SJSA1 (cell line): ENCODE data around the gene TCL1B. TPM values are rescaled to one million over a fixed set of nuclear protein-coding genes. Genes with fewer than 3 reads are reported as not detected.

Experiments
- DNase-seq, 2 experiments: peaks; one replicate each; pipeline ENCODE4 v3.0.0-alpha.2; 2015 to 2020; ENCODE audit warnings: low spot score in 2 of 2, low read depth in 1 of 2
- H3K27ac ChIP-seq: fragments of 250-450 bp; sonication (Bioruptor Pico); 2 replicates; pipeline ENCODE4 v1.5.1; 2020; ENCODE audit warnings: mild to moderate bottlenecking, moderate library complexity
- H3K27me3 ChIP-seq: fragments of 250-450 bp; sonication (Bioruptor Pico); replicated peaks from 2 replicates; pipeline ENCODE4 v1.5.1; 2020; ENCODE audit warnings: mild to moderate bottlenecking, moderate library complexity
- H3K36me3 ChIP-seq: fragments of 250-450 bp; sonication (Bioruptor Pico); 2 replicates; pipeline ENCODE4 v1.5.1; 2020; ENCODE audit warnings: mild to moderate bottlenecking
- H3K4me1 ChIP-seq: fragments of 250-450 bp; sonication (Bioruptor Pico); replicated peaks from 2 replicates; pipeline ENCODE4 v1.6.1; 2021; ENCODE audit warnings: mild to moderate bottlenecking
- H3K4me3 ChIP-seq: fragments of 250-450 bp; sonication (Bioruptor Pico); 2 replicates; pipeline ENCODE4 v1.5.1; 2020; ENCODE audit warnings: mild to moderate bottlenecking
- H3K9me3 ChIP-seq: fragments of 250-450 bp; sonication (Bioruptor Pico); replicated peaks from 2 replicates; pipeline ENCODE4 v1.5.1; 2020; ENCODE audit warnings: mild to moderate bottlenecking
- total RNA-seq: library from RNA; depleted of rRNA; stranded (reverse); fragments of >200 nt; shearing (Covaris generic); gene quantifications from 2 replicates; pipeline ENCODE4 v1.2.3, GENCODE V29; 2014

TCL1B gene
- total RNA-seq, 1 experiment from 2014 or later, result not detected

DNA sequence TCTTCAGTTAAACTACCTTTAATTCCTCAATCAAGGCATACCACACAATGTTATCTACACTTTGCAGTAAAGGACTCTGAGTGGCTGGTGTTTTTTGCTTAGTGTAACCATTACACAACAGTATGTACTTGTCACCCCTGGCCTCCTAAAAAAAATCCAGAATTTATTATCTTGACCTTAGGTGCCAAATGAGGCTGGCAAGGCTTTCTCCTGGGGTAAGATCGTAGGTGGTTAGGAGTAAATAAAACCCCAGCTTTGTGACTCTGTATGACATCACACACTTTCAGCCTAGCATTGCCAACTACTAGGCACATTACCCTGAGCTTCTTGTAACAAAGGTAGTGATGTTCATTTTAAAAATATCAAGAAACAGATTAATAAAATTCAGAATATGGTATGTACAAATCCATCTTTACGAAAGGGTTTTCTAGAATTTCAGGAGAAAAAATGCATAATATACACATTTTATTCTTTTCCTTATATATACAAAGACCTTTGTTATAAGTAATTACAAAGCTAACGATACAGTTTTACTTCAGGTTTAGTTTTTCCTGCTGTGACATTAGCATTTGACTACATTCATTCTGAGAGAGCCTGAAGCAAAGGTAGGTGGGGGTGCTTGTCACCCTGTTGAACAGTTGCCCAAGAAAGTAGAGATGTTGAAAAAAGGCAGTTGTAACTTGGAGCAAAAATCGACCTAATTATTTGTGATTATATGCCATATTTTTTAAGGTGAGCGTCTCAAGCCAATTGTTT, 14.2 kb downstream of the TCL1B start:
- Histone ChIP-seq H3K36me3 (no peaks in the 10 kb centered on the region), H3K4me3 (no peak overlapping the region), H3K27ac (no peak overlapping the region), H3K4me1 (peaks cover 44% of the 10 kb centered on the region), H3K9me3 (no peaks in the 10 kb centered on the region), H3K27me3 (no peaks in the 10 kb centered on the region)
- DNase-seq, result no peak

DNA sequence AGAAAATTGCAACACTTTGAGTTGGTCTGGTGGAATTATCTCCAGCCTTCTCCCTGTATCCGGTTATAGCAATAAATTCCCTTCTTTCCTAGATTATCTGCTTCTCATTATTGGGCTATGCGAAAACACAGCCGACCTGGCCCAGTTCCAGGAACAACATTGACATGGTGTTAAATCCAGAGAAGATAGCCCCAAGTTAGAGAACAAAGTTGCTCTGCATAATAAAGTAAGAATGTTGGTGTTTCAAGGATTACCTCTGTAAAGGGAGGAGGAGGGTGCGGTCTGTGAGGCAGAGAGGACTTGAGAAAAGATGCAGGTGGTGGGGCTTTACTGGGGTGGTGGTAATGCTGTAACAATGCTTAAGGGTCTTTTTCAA, 15.6 kb downstream of the TCL1B start:
- no peak for DNase-seq
- no peaks in the 10 kb centered on the region for H3K9me3 ChIP-seq
- H3K27ac ChIP-seq, result no peak overlapping the region
- H3K36me3 ChIP-seq, result no peaks in the 10 kb centered on the region
- no peaks in the 10 kb centered on the region for H3K27me3 ChIP-seq
- H3K4me3 ChIP-seq, result no peak overlapping the region
- H3K4me1 ChIP-seq, result peaks cover 32% of the 10 kb centered on the region

DNA sequence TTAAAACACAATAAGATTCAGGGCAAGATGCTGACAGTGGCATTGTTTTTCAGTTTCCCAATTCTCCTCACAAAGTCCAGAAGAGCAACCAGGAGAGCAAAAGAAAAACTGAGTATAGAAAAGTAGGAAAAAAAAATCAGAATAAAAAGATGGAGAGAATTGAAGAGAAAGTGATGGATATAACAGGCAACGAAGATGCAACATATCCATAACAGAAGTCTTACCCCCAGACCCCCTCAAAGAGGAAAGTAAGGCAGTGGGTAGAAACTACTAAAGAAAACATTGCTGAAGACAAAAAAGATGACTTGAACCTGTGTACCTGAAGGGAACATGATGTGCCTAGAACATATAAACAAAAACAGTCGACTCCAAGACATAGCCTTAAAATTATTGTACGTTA, 17.1 kb downstream of the TCL1B start:
- H3K4me1 ChIP-seq, result peaks cover 17% of the 10 kb centered on the region
- H3K36me3 ChIP-seq, result no peaks in the 10 kb centered on the region
- no peak overlapping the region for H3K4me3 ChIP-seq
- no peaks in the 10 kb centered on the region for H3K27me3 ChIP-seq
- no peak overlapping the region for H3K27ac ChIP-seq
- no peaks in the 10 kb centered on the region for H3K9me3 ChIP-seq
- DNase-seq, result no peak

DNA sequence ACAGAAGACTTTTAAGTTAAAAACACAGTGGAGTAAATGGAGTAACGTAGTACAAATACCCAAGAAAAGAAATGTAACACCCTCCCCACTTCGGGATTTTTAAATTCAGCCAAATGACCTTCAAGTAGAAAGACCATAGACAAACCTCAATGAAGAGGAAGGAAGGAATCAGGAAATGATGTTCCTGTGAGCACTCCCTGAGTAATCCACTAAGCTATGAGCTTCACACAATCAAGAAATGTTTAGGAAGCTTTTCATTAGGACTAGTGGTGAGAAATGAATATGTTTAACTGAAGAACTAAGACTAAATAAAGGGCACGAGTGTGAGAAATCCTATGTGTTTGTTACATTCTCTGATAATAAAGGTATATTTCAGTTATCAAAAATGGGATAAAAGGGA, 17.6 kb downstream of the TCL1B start:
- DNase-seq, result no peak
- no peaks in the 10 kb centered on the region for H3K9me3 ChIP-seq
- no peaks in the 10 kb centered on the region for H3K27me3 ChIP-seq
- H3K4me1 ChIP-seq, result peaks cover 14% of the 10 kb centered on the region
- H3K27ac ChIP-seq, result no peak overlapping the region
- no peaks in the 10 kb centered on the region for H3K36me3 ChIP-seq
- H3K4me3 ChIP-seq, result no peak overlapping the region

GRCh38 chr14:95705518-95705917, 19.3 kb downstream of the TCL1B start:
- Histone ChIP-seq H3K27ac (no peak overlapping the region), H3K27me3 (no peaks in the 10 kb centered on the region), H3K4me1 (no peaks in the 10 kb centered on the region), H3K4me3 (no peak overlapping the region), H3K9me3 (no peaks in the 10 kb centered on the region), H3K36me3 (no peaks in the 10 kb centered on the region)
- DNase-seq, result no peak

DNA sequence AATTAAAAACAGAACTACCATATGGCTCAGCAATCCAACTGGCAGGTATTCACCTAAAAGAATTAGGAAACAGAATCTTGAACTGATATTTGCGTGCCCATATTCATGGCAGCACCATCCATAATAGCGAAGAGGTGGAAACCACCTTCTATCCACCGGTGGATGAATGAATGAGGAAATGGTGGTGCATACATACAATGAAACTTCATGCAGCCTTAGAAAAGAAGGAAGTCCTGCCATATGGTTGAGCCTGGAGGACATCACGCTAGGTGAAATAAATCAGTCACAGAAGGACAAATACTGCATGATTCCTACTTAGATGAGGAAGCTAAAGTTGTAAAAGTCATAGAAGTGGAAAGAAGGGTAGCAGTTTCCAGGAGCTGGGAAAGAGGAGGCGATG, 21.1 kb downstream of the TCL1B start:
- no peaks in the 10 kb centered on the region for H3K9me3 ChIP-seq
- H3K27me3 ChIP-seq, result no peaks in the 10 kb centered on the region
- no peak overlapping the region for H3K4me3 ChIP-seq
- no peak overlapping the region for H3K27ac ChIP-seq
- no peaks in the 10 kb centered on the region for H3K4me1 ChIP-seq
- no peak for DNase-seq
- H3K36me3 ChIP-seq, result no peaks in the 10 kb centered on the region

GRCh38 chr14:95710106-95710505, 23.9 kb downstream of the TCL1B start:
- Histone ChIP-seq H3K4me3 (no peak overlapping the region), H3K27me3 (no peaks in the 10 kb centered on the region), H3K36me3 (no peaks in the 10 kb centered on the region), H3K9me3 (no peaks in the 10 kb centered on the region), H3K27ac (no peak overlapping the region), H3K4me1 (no peaks in the 10 kb centered on the region)
- DNase-seq, result no peak

GRCh38 chr14:95711476-95712176, 25.4 kb downstream of the TCL1B start:
- H3K4me1 ChIP-seq, result no peaks in the 10 kb centered on the region
- H3K9me3 ChIP-seq, result no peaks in the 10 kb centered on the region
- no peak overlapping the region for H3K27ac ChIP-seq
- H3K4me3 ChIP-seq, result no peak overlapping the region
- H3K27me3 ChIP-seq, result no peaks in the 10 kb centered on the region
- no peaks in the 10 kb centered on the region for H3K36me3 ChIP-seq
- DNase-seq, result no peak

GRCh38 chr14:95712398-95712797, 26.2 kb downstream of the TCL1B start:
- no peak for DNase-seq

DNA sequence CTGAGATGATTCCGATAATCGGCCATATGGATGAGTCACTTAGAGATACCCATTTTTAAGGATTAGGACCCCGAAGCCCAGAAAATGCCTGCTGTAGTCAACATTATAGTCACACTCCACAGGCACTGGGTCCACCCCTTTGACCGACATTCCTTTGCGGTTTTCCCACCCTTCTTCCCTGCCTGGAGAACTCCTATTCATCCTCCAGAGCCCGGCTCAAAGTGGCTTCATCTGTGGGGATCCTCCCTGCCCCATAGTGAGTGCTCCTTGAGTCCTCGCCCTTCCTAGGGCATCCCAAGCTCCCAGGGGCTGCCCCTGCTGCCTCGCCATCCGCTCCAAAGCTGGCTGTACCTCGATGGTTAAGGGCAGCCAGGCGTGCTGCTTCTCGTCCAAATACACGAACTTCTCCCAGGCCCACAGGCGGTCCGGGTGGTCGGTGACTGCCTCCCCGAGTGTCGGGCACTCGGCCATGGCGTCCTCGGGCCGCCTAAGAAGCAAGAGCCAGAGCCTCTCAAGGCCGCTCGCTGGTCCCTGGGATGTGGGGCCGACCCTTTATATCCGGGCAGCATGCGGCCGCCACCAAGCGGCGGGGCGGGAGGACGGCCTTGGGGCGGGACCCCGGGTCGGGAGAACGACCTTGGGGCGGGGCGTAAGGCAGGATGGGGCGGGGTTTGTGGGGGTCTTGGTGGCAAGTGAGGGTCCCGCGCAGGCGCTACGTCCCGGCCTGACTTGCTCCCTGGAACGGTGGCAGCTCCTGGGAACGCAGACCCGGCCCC, 27.6 kb downstream of the TCL1B start, which contains the start of gene TCL1A:
TSS of gene TCL1A (minus strand) at position 530 of the 776 bp plus-strand sequence. CDS start at position 471, 59 bp downstream.
- H3K36me3 ChIP-seq, result no peaks in the 10 kb centered on the region
- no peak within 1 kb of the TSS for H3K4me3 ChIP-seq
- no peak for DNase-seq

More at GRCh38 chr14:95712398-95712797, 26.2 kb downstream of the TCL1B start:
- Histone ChIP-seq H3K9me3 (no peaks in the 10 kb centered on the region), H3K27ac (no peak overlapping the region), H3K27me3 (no peaks in the 10 kb centered on the region), H3K4me3 (no peak overlapping the region), H3K36me3 (no peaks in the 10 kb centered on the region), H3K4me1 (no peaks in the 10 kb centered on the region)

DNA sequence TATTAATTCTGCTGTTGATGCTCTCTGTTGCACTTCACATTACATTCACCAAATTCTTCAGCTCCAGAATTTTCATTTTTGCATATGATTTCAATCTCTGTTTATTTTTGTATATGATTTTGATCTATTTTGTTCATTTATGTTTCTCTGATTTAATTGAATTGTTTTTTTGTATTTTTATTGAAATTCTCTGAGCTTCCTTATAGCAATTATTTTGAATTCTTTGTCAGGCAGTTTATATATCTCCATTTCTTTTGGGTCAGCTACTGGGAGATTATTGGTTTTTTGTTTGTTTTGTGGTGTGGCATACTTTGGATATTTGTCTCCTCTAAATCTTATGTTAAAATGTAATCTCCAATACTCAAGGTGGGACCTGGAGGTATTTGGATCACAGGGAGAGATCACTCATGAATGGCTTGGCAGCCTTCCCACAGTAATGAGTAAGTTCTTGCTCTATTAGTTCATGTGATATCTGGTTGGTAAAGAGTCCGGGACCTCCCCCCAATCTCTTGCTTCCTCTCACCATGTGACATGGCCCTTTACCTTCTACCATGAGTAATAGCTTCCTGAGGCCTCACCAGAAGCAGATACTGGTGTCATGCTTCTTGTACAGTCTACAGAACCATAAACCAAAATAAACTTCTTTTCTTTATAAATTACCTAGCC, 36.4 kb downstream of the TCL1B start:
- no peaks in the 10 kb centered on the region for H3K36me3 ChIP-seq
- no peak for DNase-seq
- H3K4me3 ChIP-seq, result no peak overlapping the region
- no peak overlapping the region for H3K27ac ChIP-seq
- H3K4me1 ChIP-seq, result no peaks in the 10 kb centered on the region
- no peaks in the 10 kb centered on the region for H3K9me3 ChIP-seq
- no peaks in the 10 kb centered on the region; the same call in 1 of the 2 replicates for H3K27me3 ChIP-seq

More for the DNA sequence above, 27.6 kb downstream of the TCL1B start, which contains the start of gene TCL1A:
- H3K4me1 ChIP-seq, result no peaks in the 10 kb centered on the region
- no peaks in the 10 kb centered on the region for H3K9me3 ChIP-seq
- H3K27ac ChIP-seq, result no peak within 1 kb of the TSS
- no peaks in the 10 kb centered on the region for H3K27me3 ChIP-seq

DNA sequence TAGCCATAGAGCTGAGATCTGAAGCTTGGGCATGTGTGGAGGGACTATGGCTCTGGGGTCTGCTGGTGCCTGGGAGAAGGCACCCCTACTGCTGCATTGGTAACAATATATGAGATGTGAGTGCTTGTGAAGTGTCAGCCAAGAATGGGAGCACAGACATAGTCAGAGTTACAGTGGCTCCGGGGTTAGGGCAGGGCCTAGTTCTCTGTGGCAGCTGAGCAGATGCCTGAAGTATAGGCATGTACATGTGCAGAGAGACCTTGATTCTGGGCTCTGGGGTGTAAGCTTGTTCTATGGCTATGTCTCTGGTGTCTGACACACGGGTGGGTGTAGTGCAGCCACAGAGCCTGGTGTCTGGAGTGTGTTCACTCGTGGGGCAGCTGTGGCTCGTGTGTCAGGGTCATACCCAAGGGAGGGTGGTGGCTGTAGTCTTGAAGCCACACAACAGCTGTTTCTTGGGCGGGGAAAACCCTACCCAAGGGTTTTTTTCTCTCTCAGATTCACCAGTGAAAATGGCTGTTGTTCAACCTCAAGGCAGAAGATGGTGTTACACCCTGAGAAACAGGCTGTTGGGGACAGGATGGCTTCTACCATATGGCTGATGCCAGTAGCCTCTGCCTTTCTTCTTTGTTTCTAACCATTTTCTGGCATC, 39.6 kb downstream of the TCL1B start:
- DNase-seq, result no peak
- H3K4me3 ChIP-seq, result no peak overlapping the region
- H3K9me3 ChIP-seq, result no peaks in the 10 kb centered on the region
- H3K36me3 ChIP-seq, result no peaks in the 10 kb centered on the region
- H3K27ac ChIP-seq, result no peak overlapping the region
- H3K27me3 ChIP-seq, result no peaks in the 10 kb centered on the region
- no peaks in the 10 kb centered on the region for H3K4me1 ChIP-seq

GRCh38 chr14:95727056-95727700, 41.0 kb downstream of the TCL1B start:
- H3K27ac ChIP-seq, result no peak overlapping the region

More at GRCh38 chr14:95727056-95727700, 41.0 kb downstream of the TCL1B start:
- H3K4me3 ChIP-seq, result no peak overlapping the region
- no peaks in the 10 kb centered on the region for H3K36me3 ChIP-seq
- DNase-seq, result no peak
- H3K4me1 ChIP-seq, result no peaks in the 10 kb centered on the region
- H3K9me3 ChIP-seq, result no peaks in the 10 kb centered on the region
- H3K27me3 ChIP-seq, result no peaks in the 10 kb centered on the region
